Measurements from ENCODE around the gene DLK2. TPM values are rescaled to one million over a fixed set of nuclear protein-coding genes. Genes with fewer than 3 reads are reported as not detected.
A peak's percentile ranks its signal among the peaks of the same experiment; 100 is the strongest.

Gene DLK2
- total RNA-seq, 1 experiment from 2014 or later, result 0.75 TPM

DNA sequence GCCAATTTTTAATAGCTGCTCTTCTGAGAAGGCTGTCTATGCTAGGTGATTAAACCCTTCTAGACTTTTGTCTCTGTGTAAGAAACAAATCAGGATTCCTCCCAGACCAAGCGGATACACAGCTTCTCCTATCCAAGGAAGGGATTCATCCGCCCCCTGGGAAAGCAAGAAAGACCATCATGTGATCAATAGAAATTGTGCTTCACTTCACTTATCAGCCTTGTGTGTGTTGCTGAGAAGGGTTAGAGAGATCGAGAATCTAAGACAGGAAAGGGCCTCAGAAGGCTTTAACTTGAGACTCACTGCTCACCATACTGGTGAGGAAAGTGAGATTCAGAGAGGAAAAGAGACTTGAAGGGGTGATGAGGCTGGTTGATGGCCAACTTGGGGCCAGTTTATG lies 26.5 kb downstream of the DLK2 start:
- H3K9me3 Mint-ChIP-seq (ENCODE audit: unreplicated experiment), result no peaks in the 10 kb centered on the region
- ChIA-PET POLR2A (no interaction called here), CTCF (no interaction called here)
- H3K27me3 Mint-ChIP-seq (ENCODE audit: insufficient read depth, unreplicated experiment), result no peaks in the 10 kb centered on the region
- peak overlapping the region; percentile 85 for H3K4me3 Mint-ChIP-seq (ENCODE audit: unreplicated experiment)
- intact Hi-C loops (cut with micrococcal nuclease; ENCODE audit: unreplicated experiment), result loop anchor here (5.0 kb wide), 1 partner anchor 37 kb away; no protein-coding TSS in a partner anchor
- peaks cover 4% of the 10 kb centered on the region; the same call in 1 of the 2 replicates for H3K36me3 ChIP-seq (ENCODE audit: control insufficient read depth, insufficient read depth, low read length)
- peaks cover 11% of the 10 kb centered on the region for H3K4me1 Mint-ChIP-seq (ENCODE audit: low read depth, unreplicated experiment)
- peak overlapping the region; percentile 80 for H3K27ac Mint-ChIP-seq (ENCODE audit: unreplicated experiment)
- DNase-seq, result no peak
- H3K4me1 ChIP-seq, result 0 out of 2 replicates have a peak, but pooled peaks cover 4% of the 10 kb centered on the region
- TF ChIP-seq, protein P1, sequence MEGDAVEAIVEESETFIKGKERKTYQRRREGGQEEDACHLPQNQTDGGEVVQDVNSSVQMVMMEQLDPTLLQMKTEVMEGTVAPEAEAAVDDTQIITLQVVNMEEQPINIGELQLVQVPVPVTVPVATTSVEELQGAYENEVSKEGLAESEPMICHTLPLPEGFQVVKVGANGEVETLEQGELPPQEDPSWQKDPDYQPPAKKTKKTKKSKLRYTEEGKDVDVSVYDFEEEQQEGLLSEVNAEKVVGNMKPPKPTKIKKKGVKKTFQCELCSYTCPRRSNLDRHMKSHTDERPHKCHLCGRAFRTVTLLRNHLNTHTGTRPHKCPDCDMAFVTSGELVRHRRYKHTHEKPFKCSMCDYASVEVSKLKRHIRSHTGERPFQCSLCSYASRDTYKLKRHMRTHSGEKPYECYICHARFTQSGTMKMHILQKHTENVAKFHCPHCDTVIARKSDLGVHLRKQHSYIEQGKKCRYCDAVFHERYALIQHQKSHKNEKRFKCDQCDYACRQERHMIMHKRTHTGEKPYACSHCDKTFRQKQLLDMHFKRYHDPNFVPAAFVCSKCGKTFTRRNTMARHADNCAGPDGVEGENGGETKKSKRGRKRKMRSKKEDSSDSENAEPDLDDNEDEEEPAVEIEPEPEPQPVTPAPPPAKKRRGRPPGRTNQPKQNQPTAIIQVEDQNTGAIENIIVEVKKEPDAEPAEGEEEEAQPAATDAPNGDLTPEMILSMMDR (IDR thresholded peaks at IDR 0.05; ENCODE audit: insufficient read depth in 1 of 2, low read depth in 1 of 2, low read length in 1 of 2, severe bottlenecking in 1 of 2, unreplicated experiment in 1 of 2), result no peak
- peaks cover 22% of the 10 kb centered on the region for H3K36me3 Mint-ChIP-seq (ENCODE audit: insufficient read depth, unreplicated experiment)
- H3K9me3 ChIP-seq, result no peaks in the 10 kb centered on the region
- H3K4me3 ChIP-seq (ENCODE audit: low read depth, low read length), result peak overlapping the region; percentile 96; the same call in 1 of the 2 replicates
- BruUV-seq (replicated peaks), result no TSS peak
- H3K27me3 ChIP-seq (replicated peaks; ENCODE audit: control insufficient read depth, insufficient read depth, low read length), result no peaks in the 10 kb centered on the region

DNA sequence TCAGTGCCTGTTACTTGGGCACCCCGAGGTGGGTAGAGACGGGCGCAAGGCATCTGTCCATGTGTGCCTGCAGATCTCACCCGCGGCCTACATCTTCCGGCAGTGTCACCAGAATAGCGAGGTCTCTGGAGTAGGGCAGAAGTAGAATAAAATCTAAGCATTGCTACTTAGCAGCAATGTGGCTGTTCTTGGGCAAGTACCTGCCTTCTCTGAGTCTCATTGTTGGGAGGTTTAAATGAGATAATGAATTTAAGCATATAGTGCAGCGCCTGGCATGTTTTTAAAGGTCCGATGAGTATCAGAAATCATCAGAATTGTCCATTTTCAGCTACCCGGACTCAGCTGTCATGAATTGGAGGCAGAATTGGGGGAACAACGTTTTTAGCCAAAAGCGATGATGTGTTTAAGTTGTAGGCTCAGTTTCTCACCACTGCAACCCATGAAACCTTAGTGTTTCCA lies 27.2 kb downstream of the DLK2 start:
- peaks cover 11% of the 10 kb centered on the region for H3K4me1 Mint-ChIP-seq (ENCODE audit: low read depth, unreplicated experiment)
- no peaks in the 10 kb centered on the region for H3K9me3 Mint-ChIP-seq (ENCODE audit: unreplicated experiment)
- TF ChIP-seq, protein P1 (IDR thresholded peaks at IDR 0.05; ENCODE audit: insufficient read depth in 1 of 2, low read depth in 1 of 2, low read length in 1 of 2, severe bottlenecking in 1 of 2, unreplicated experiment in 1 of 2), result no peak
- ChIA-PET CTCF (no interaction called here), POLR2A (no interaction called here)
- H3K27me3 Mint-ChIP-seq (ENCODE audit: insufficient read depth, unreplicated experiment), result no peaks in the 10 kb centered on the region
- no peaks in the 10 kb centered on the region for H3K27me3 ChIP-seq (replicated peaks; ENCODE audit: control insufficient read depth, insufficient read depth, low read length)
- peak overlapping the region; percentile 80 for H3K27ac Mint-ChIP-seq (ENCODE audit: unreplicated experiment)
- intact Hi-C loops (cut with micrococcal nuclease; ENCODE audit: unreplicated experiment), result loop anchor here (5.0 kb wide), 1 partner anchor 36 kb away; no protein-coding TSS in a partner anchor
- BruUV-seq (replicated peaks), result no TSS peak
- 0 out of 2 replicates have a peak, but pooled peaks cover 4% of the 10 kb centered on the region for H3K4me1 ChIP-seq
- peaks cover 2% of the 10 kb centered on the region; the same call in 1 of the 2 replicates for H3K36me3 ChIP-seq (ENCODE audit: control insufficient read depth, insufficient read depth, low read length)
- no peaks in the 10 kb centered on the region for H3K9me3 ChIP-seq
- peak overlapping the region; percentile 85 for H3K4me3 Mint-ChIP-seq (ENCODE audit: unreplicated experiment)
- peak overlapping the region; percentile 96 for H3K4me3 ChIP-seq (ENCODE audit: low read depth, low read length)
- H3K36me3 Mint-ChIP-seq (ENCODE audit: insufficient read depth, unreplicated experiment), result peaks cover 22% of the 10 kb centered on the region
- DNase-seq, result no peak

DNA sequence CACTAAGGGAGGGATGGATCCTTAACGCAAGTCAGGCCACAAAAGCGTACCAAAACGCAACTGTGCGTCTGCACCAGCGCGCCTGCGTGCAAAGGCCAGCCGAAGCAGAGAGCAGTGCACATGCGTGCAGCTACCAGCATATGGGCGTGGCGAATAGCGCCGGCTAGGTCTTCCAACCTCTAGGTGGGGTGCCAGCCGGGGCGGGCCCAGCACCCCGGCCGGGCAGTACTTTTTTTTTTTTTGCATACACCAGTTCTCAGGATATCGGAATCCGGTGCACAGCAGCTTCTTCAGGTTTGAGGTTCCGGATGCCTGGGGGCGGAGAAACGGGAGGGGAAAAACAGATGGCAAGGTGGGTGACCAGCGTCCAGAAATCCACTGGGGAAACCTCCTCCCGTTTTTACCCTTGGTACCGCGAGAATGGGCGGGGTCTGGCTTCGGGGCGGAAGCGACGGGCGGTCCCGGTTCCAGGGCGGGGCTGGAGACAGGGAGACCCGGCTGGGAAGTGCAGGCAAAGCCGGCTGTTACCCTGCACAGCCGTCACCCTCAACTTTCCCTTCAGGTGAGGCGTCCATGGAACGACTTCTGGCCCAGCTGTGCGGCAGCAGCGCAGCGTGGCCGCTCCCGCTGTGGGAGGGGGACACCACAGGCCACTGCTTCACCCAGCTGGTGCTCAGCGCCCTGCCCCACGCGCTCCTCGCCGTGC lies 27.8 kb downstream of the DLK2 start, which contains the start of gene ABCC10:
ABCC10 (plus strand) TSS at position 136 of the 706 bp plus-strand sequence; CDS start at position 574, 438 bp downstream.
- peak; percentile 95 to 96 for DNase-seq
- peaks cover 11% of the 10 kb centered on the region for H3K4me1 Mint-ChIP-seq (ENCODE audit: low read depth, unreplicated experiment)
- ChIA-PET POLR2A (interaction anchor here (0.6 to 1.0 kb wide), 5 partner anchors 37 to 1520 kb away, joined by 3 to 12 read pairs (median 3); no protein-coding TSS in a partner anchor), CTCF (interaction anchor here (0.5 to 1.0 kb wide), 7 partner anchors 9 to 212 kb away, joined by 3 to 11 read pairs (median 3); partner anchors contain the start of genes POLH and XPO5)
- no peaks in the 10 kb centered on the region for H3K9me3 Mint-ChIP-seq (ENCODE audit: unreplicated experiment)
- Histone ChIP-seq H3K4me1 (0 out of 2 replicates have a peak, but pooled peaks cover 4% of the 10 kb centered on the region), H3K36me3 (ENCODE audit: control insufficient read depth, insufficient read depth, low read length) (peaks cover 2% of the 10 kb centered on the region; the same call in 1 of the 2 replicates), H3K9me3 (no peaks in the 10 kb centered on the region), H3K27me3 (replicated peaks; ENCODE audit: control insufficient read depth, insufficient read depth, low read length) (no peaks in the 10 kb centered on the region), H3K4me3 (ENCODE audit: low read depth, low read length) (peak within 1 kb of the TSS; percentile 96)
- H3K27me3 Mint-ChIP-seq (ENCODE audit: insufficient read depth, unreplicated experiment), result no peaks in the 10 kb centered on the region
- BruUV-seq (replicated peaks), result no TSS peak
- TF ChIP-seq, protein P1 (IDR thresholded peaks at IDR 0.05; ENCODE audit: insufficient read depth in 1 of 2, low read depth in 1 of 2, low read length in 1 of 2, severe bottlenecking in 1 of 2, unreplicated experiment in 1 of 2), result peak; percentile 29 to 62
- H3K36me3 Mint-ChIP-seq (ENCODE audit: insufficient read depth, unreplicated experiment), result peaks cover 22% of the 10 kb centered on the region
- intact Hi-C loops (cut with micrococcal nuclease; ENCODE audit: unreplicated experiment), result loop anchor here (5.0 kb wide), 1 partner anchor 35 kb away; no protein-coding TSS in a partner anchor
- peak within 1 kb of the TSS; percentile 85 for H3K4me3 Mint-ChIP-seq (ENCODE audit: unreplicated experiment)
- H3K27ac Mint-ChIP-seq (ENCODE audit: unreplicated experiment), result peak within 1 kb of the TSS; percentile 80
